Glomerular visceral epithelial cell (primary cell): Measurements from ENCODE around the gene SELENBP1.
A peak's percentile ranks its signal among the peaks of the same experiment; 100 is the strongest.
"Not testable (repeated sequence)": the region's sequence is repeated elsewhere in the genome, so short reads cannot be mapped to it uniquely, and the experiment has no call there.

Experiments used
- DNase-seq: peaks from one replicate; pipeline ENCODE4 v3.0.0-alpha.2; 2016; ENCODE audit errors: extremely low spot score

Gene SELENBP1

GRCh38 chr1:151377150-151377884, 4.8 kb upstream of the SELENBP1 start:
- DNase-seq, result no peak

DNA sequence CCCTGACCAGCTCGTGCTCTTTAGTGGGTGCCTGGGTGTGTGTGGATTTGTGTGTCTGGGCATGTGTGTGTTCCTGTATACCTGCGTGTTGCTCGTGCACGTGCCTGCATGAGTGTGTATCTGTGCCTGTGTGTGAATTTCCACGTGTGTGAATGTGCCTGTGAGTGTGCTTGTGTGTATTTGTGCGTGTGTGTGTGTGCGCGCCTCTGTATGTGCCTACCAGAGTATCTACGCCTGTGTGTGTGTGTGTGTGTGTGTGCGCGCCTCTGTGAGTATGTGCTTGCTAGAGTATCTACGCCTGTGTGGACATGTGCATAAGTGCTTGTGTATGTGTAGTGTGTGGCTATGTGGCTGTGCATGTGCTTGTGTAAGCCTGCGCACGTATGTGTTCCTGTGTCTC, 691 bp upstream of the SELENBP1 start:
- DNase-seq, result no peak

DNA sequence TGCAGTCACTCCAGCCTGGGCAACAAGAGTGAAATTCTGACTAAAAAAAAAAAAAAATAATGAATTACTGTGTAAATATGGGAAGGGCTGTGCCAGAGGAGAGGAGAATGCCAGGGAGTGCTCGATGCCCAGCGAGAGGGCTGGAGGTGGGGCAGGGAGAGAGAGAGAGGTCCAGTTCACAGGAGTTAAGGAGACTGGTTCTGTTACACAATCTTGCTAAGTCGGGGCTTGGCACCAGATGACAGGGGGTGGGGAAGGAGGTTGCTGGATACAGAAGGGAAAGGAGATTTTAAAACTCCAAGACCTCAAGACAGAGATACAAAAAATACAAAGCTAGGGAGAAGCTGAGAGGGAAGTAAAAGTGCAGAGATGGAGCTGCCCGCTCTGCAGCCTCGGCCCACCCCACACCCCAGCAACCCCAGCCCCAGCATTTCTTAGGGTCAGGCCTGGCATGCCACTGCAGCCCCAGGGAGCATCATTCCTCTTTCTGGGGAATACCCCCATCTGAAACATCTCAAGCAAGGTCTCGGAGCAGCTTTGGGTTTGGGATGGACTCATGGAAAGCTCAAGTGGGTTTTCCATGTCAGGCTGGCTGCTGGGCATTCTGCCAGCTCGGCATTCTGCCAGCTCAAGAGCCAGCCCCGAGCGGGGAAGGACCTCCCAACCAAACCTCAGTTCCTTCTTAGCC, 991 bp downstream of the SELENBP1 start:
- peak; percentile 58 for DNase-seq

- DNase-seq, result no peak
These were observed 2.1 kb downstream of the SELENBP1 start for GRCh38 chr1:151370211-151370911.

- DNase-seq, result no peak
These were observed 2.9 kb downstream of the SELENBP1 start for GRCh38 chr1:151369621-151370048.

GRCh38 chr1:151369302-151369610, 3.2 kb downstream of the SELENBP1 start:
- DNase-seq, result no peak

- no peak for DNase-seq
These were observed 3.9 kb downstream of the SELENBP1 start for GRCh38 chr1:151368393-151369301.

- no peak for DNase-seq
These were observed 4.7 kb downstream of the SELENBP1 start for GRCh38 chr1:151367658-151368392.

DNA sequence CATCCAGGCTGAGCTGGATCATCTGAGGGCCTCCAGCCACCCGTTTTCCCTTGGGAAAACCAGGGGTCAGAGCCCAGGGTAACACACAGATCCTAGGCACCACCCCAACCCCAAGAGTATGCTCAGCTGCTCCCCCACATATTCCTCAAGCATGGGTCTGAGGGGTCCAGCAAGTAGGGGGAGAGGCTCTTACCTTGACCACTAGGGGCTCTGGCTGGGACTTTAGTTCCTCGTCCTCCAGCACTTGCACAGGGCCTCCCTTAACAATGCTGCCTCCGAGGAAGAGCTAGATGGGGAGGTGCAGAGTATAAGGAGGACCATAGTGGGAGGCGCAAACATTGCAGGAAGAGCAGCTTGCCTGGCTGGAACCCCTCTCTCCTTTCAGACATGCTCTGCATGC, 7.5 kb downstream of the SELENBP1 start:
- no peak for DNase-seq

GRCh38 chr1:151362308-151363155, 10.0 kb downstream of the SELENBP1 start:
- no peak for DNase-seq

DNA sequence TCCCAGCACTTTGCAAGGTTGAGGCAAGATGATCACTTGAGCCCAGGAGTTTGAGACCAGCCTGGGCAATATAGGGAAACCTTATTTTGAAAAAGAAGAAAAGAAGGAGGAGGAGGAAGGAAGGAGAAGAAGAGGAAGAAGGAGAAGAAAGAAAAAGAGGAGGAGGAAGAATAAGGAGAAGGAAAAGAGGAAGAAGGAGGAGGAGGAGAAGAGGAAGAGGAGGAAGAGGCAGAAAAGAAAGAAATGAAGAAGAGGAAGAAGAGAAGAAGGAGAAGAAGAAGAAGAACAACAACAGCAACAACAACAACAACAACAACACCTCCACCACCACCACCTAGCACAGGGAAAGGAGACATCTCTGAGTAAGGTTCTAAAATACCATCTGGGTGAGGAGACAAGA, 10.6 kb downstream of the SELENBP1 start:
- no peak for DNase-seq

DNA sequence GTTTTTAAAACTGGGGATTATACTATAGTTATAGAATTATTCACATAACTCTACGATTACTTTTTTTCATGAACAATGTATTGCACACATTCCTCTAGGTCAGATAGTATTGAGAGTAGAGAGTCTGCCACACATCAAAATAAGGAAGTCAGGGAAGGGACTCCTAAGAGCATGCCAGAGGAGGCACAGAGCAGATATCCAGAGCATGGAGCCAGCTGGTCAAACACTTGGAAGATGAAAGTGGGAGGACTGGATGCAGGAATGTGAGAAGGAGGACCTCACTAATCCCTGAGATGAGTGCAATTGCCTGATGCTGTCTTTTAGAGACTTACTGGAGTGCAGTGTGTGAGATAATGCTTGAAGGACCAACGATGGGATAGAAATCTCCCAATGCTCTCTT, 15.8 kb downstream of the SELENBP1 start:
- DNase-seq, result no peak

DNA sequence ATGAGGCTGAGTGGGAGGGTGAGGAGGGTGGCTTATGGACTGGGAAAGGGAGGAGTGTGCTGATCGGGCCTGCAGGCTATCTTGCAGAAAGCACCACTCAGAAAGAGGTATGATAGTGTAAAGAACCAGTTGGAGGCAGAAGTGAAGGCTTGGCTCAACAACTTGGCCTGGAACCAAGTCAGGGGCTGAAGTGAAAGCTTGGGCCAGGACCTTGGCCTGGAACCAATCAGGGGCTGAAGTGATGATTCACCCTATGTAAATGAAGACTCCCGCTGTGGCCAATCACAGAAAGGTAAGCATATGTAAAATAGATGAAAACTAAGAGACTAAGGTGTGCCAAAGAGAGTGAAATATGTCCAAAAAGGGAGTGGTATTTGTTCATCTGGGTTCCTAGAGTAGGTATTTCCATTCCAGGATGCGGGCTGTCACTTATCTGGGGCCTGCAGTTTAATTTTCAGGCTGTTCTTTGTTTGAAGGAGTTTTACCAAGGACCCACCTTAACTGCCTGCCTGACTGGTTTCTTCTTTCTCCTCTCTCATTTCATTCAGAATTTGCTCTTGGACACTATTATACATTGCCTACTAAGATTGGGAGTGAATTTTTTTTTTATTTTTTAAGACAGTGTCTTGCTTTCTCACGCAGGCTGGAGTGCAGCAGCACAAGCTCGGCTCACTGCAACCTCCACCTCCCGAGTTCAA, 20.3 kb downstream of the SELENBP1 start:
- no peak for DNase-seq

GRCh38 chr1:151350323-151350722, 22.2 kb downstream of the SELENBP1 start:
- not testable (repeated sequence) for DNase-seq

GRCh38 chr1:151347523-151348246, 24.8 kb downstream of the SELENBP1 start:
- no peak for DNase-seq

DNA sequence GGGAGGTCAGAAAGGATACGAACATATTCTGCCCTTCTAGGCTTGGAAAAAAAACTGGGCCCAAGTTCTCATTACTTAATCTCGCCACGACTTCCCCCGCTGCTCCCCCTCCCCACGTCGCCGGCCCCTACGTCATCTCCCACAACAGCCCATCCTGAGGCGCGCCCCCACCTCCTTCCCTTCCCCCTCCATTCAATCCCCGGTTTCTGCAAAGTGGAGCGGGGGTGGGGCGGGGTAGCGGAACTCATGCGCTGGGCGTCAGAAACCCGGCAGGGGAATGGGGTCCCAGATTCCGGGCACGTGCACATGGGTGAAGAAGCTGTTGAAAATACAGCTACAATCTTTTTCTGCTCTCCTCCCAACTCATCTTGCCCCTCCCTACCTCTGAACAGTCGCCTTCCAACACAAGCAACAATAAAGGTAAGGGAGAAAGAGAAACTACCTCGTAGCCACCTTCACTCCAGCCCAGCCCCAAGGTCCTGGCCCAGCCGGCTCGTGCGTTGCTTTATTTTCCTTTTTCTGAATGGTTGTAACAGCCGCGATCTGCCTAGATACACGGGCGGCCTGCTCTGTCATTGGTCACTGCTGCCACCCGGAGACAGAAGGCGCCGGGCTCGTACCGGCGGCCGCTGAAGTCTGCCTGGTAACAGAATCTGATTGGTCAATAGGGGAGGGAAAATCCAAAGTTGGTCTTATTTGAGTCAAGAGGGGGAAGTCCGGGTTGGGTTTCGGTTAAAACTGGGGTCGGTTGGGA, 25.6 kb downstream of the SELENBP1 start, which contains the start of gene RFX5:
Gene RFX5 (minus strand): TSS at position 484 of the 754 bp plus-strand sequence. CDS start 932 bp downstream, outside the sequence.
- peak; percentile 99 for DNase-seq

DNA sequence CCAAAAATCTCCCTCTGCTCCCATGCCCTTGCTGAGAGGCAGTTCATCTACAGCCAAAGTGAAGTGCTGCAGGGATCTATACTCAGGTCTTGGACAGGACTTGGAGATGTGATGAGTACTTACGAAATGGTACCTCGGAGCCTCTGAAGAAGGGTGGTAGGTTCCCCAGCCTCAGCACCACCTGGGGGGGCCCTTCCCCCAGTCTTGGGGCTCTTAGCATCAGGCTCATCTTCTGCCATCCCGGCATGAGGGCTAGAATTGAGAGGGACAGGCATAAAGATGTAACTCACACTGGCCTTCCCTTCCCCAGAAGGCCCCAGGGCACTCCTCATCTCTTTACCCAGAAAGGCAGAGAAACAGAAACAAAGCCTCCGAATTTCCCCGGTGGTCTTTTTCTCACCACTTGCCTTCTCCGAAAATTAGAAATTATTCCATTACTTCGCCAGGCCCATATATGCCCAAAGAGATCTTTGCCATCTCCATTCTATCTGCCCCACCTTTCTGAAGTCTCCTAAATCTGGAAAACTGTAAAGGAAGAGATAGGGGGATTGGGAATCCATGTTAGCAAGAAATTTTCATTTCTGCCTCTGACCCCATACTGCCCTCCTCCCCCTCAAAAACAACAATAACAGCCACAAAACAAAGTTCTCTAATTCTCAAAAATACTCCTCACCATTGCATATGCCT, 26.3 kb downstream of the SELENBP1 start:
- DNase-seq, result no peak
